ENCODE results near the gene KRTAP10-8.
"Not testable (repeated sequence)": the region's sequence is repeated elsewhere in the genome, so short reads cannot be mapped to it uniquely, and the experiment has no call there.

The KRTAP10-8 gene

DNA sequence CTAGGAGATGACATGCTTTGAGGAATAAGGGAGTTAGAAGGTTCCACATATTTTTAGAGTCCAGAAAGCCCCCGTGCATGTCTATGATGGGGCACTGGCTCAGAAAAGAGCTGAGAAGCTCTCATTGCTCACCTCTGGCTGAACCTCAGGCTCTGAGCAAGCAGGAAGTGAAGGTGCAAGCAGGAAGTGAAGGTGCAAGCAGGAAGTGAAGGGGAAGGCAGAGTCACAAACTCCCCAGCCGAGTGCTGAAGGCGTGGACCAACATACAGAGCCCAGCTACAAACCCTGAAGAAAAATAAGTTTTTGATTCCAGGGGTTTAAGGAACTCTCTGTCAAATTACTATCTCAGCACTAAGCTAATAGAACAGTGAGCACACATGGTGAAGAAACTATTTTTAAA, 7.0 kb downstream of the KRTAP10-8 start:
- no peak for DNase-seq

GRCh38 chr21:44619886-44620285, 8.0 kb downstream of the KRTAP10-8 start:
- DNase-seq: no peak

DNA sequence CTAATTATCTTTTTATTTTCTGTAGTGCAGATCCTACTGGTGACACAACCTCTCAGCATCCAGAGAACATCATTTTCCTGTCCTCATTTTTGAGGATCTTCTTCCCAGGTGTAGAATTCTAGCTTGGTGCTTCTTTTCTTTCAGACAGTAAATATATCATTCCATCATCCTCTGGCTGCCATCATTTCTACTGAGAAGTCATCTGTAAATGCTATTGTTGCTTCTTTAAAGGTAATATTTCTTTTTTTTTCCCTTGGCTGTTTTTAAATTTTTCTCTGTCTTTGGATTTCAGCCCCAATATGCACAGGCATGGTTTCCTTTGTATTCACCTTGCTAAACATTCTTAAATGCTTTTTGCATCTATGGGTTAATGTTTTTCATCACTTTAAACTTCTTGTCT, 11.7 kb downstream of the KRTAP10-8 start:
- no peak for DNase-seq

- DNase-seq: no peak
Measured at GRCh38 chr21:44625756-44626155, 13.9 kb downstream of the KRTAP10-8 start.

DNA sequence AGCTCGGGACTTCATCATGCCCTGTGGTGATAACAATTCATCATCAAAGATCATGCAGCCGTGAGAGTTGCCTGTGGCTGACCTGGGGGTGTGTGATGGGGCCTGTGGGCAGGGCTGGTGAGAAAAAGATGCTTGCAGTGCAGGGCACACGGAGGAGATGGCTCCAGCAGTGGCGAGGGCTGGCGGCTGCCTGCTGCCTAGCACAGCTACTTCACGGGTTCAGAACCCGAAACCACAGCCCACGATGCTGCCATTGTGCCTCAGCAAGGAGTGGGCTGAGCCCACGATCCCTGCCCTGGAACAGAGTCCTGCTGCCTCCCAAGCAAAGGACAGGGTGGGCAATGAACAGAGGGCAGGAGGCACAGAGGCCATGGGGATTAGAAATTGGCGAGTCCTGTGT, 14.4 kb downstream of the KRTAP10-8 start:
- DNase-seq: no peak

- no peak for DNase-seq
Measured at GRCh38 chr21:44626673-44627143, 14.8 kb downstream of the KRTAP10-8 start, which contains the start of gene KRTAP10-9. TSS of gene KRTAP10-9 (plus strand) at chr21:44627093. CDS start at chr21:44627172, 79 bp downstream.

- not testable (repeated sequence) for DNase-seq
Measured at GRCh38 chr21:44627181-44627822, 15.4 kb downstream of the KRTAP10-8 start.

GRCh38 chr21:44627831-44628233, 16.0 kb downstream of the KRTAP10-8 start:
- not testable (repeated sequence) for DNase-seq

- DNase-seq: no peak
Measured at GRCh38 chr21:44628707-44629391, 17.0 kb downstream of the KRTAP10-8 start.

GRCh38 chr21:44630440-44630839, 18.6 kb downstream of the KRTAP10-8 start:
- no peak for DNase-seq

DNA sequence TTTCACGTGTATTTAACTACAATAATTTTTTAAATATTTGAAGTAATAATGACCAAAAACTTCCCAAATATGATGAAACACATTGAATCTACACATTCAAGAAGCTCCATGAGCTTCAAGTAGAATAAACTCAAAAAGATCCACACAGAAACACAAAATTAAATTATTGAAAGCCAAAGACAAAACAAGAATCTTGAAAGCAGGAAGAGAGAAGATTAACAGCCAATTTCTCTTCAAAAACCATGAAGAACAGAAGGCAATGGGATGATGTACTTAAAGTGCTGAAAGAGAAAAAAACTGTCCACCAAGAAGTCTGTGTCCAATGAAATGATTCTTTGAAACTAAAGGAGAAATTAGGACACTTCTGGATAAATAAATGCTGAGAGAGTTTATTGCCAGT, 20.2 kb downstream of the KRTAP10-8 start:
- no peak for DNase-seq

DNA sequence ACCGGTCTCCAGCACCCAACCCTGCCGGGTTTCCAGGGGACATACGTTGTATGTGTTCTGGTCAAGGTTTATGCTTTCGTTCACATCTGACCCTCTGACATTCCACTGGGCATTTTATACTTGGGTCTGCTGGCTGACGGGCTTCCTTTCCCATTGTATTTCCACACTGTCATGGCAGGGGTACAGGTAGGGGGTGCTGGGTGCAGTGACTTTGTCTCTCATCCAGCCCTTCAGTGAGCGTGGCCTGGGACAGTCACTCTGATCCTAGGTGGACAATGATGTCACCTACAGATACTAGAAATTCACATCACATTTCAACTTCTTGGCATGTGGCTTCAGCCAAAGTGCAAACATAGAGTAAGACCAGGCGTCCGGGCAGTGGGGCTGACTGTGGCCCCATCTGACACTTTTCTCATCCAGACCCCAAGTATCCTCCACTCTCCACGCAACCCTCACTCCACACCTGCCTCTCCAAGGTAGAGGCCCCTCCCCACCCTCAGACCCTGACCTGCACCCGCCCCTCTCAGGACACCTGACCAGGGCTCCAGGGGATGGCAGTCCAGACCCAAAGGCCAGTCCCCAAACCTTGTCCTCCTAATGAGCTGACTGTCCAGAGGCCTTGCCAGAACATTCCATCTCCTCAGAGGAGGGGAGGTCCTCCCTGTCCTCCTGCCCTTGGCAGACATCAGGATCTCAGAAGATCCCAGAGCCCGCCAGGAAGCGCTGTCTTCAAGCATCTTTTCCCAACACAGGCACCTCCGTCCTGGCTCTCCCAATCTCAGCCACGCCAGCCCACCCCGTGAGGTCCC, 24.5 kb downstream of the KRTAP10-8 start:
- DNase-seq: no peak

DNA sequence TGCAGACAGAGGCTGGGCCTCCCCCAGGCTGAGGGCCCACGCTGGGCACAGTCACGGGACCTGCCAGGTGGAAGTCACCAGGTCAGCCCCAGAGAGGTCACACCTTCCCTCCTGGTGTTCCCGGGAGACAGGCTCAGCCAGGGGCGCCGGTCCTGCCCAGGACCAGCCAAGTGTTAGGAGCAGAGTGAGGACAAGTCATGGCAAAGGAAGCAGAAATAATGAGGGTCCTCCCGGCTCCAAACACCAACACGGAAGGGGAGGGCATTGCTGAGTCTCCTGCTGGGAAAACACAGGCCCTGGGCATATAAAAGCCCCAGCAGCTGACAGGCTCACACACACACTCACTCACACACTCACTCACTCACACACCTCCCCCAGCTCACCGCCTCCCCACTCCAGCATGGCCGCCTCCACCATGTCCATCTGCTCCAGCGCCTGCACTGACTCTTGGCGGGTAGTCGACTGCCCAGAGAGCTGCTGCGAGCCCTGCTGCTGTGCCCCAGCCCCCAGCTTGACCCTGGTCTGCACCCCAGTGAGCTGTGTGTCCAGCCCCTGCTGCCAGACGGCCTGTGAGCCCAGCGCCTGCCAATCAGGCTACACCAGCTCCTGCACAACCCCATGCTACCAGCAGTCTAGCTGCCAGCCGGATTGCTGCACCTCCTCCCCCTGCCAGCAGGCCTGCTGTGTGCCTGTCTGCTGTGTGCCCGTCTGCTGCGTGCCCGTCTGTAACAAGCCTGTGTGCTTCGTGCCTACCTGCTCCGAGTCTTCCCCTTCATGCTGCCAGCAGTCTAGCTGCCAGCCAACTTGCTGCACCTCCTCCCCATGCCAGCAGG, 25.4 kb downstream of the KRTAP10-8 start, which contains the start of gene KRTAP10-10:
KRTAP10-10 (plus strand) TSS at position 339 of the 833 bp plus-strand sequence; CDS start at position 401, 62 bp downstream.
- DNase-seq: no peak

GRCh38 chr21:44637851-44638348, 26.0 kb downstream of the KRTAP10-8 start:
- not testable (repeated sequence) for DNase-seq

DNA sequence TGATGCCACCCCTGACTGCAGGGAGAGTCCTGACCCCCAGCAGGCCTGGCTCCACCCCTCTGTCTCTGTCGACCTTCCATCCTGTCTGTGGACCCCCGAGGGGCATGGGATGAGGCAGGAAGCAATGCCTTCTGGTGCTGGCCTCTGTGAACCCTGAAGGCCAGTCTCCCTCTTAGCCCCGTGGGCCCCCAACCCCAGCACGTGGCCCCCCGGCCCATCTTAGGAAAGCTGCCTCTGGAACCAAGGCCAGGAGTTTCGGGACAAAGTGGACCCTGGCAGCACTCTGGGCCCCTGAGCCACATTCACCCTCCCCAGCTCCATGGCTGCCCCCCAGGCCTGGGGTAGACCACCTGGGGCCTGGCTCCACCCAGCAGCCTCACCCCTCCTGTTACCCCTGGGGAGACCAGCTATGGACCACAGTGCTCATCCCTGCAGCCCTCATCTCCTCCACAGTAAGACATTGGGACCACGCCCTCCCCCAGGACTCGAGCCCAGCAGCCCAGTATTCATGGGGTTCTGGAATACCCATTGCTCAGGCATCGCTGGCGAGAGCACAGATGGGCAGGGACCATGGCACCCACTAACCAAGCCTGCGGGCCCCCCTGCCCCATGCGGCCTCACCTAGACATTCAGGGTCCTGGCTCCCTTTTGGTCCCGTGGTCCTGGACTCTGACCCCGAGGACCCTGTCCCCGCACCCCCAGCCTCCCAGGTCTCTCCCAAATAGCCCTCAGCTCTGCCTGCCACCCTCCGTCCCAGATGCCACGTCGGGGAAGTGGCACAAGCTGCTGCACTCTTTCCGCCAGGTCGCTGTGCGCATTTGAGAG, 26.8 kb downstream of the KRTAP10-8 start:
- not testable (repeated sequence) for DNase-seq

DNA sequence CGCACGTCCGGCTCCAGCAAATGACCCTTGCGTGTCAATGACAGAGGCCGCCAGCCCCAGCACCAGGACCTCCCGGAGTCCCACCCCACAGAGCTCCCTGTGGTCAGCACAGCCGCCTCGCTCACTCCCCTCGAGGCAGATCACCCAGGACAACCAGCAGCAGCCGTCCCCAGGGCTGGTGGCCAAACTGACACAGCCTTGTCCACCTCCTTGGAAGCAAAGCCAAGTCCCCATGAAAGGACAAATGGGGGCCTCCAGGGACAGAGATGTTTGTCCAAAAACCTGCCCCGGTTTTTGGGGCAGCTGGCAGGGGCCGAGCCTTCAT, 27.4 kb downstream of the KRTAP10-8 start:
- DNase-seq: no peak

DNA sequence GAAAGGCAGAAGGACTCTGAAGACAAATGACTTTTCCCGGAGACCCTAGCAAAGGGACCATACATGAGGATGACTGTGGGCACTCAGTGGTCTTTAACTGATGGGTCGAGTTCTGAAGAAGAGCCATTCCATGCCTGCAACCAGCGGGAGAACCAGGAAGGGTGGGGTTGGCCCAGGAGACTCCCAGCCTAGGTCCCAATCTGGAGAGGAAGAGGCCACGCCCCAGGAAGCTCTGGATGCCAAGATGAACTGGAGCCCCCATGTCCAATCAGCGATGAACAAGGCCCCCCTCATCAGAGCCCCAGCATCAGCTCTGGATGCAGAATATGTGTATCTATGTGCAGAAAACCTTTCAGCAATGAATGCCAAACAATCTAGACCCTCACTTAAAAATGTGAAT, 28.9 kb downstream of the KRTAP10-8 start:
- no peak for DNase-seq

DNA sequence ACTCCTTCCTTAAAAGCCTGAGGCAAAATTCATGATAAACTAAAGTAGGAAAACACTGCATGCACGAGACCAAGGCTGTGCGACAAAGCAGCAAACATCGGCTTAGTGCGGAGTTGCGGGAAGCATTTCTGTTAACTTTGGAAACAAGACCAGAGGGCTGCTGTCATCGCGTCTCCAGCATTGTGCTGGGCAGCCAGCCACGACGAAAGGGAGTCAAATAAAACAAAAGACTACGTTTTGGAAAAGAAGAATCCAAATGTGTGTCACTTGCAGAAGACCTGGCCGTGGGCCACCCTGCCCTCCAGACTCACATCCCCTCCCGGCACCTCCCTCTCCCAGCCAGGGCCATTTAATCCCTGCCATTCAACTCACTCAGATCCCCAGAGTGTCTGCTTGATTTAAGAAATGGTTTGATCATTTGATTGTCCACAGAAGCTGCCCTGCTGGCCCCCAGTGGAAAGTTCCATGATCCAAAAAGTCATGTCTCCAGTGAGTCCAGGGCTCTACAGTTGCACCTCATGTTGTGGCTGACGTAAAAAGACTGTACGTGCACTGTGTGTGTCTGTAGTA, 31.9 kb downstream of the KRTAP10-8 start:
- DNase-seq: no peak

- no peak for DNase-seq
Measured at GRCh38 chr21:44644878-44645277, 33.0 kb downstream of the KRTAP10-8 start.

DNA sequence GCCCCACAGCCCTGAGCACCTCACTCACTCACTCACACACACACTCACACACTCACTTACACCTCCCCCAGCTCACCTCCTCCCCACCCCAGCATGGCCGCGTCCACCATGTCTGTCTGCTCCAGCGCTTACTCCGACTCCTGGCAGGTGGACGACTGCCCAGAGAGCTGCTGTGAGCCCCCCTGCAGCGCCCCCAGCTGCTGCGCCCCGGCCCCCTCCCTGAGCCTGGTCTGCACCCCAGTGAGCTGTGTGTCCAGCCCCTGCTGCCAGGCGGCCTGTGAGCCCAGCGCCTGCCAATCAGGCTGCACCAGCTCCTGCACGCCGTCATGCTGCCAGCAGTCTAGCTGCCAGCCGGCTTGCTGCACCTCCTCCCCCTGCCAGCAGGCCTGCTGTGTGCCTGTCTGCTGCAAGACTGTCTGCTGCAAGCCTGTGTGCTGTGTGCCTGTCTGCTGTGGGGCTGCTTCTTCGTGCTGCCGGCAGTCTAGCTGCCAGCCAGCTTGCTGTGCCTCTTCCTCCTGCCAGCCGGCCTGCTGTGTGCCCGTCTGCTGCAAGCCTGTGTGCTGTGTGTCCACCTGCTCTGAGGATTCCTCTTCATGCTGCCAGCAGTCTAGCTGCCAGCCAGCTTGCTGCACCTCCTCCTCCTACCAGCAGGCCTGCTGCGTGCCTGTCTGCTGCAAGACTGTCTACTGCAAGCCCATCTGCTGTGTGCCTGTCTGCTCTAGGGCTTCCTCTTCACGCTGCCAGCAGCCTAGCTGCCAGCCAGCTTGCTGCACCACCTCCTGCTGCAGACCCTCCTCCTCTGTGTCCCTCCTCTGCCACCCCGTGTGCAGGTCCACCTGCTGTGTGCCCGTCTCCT, 34.7 kb downstream of the KRTAP10-8 start, which contains the start of gene KRTAP10-11:
KRTAP10-11 (plus strand) TSS at position 49 of the 856 bp plus-strand sequence; CDS start at position 94, 45 bp downstream.
- DNase-seq: not testable (repeated sequence)

Measured in NCI-H1436 treated with DMSO at 0.1 percent for 48 hours (cell line).